WTC11 (cell line): ENCODE results near the gene PPP1R18. TPM values are rescaled to one million over a fixed set of nuclear protein-coding genes. Genes with fewer than 3 reads are reported as not detected.

Source experiments
- ATAC-seq: fragments of 200-7000 bp; cut with Tn5 transposase; 2 replicates; pipeline ENCODE4 v1.10.0; 2021; ENCODE audit warnings: mild to moderate bottlenecking, moderate library complexity
- CTCF ChIA-PET: fragments of 300-600 bp; sonication (Branson Sonifier 250); formaldehyde crosslinking; loops from one replicate; lab custom pipeline; 2021; ENCODE audit warnings: antibody characterized with exemption; lab: Charles Lee
- POLR2A ChIA-PET: fragments of 350-600 bp; sonication (Branson Sonifier 250); formaldehyde crosslinking; loops from one replicate; lab custom pipeline; 2021; ENCODE audit warnings: antibody characterized with exemption; lab: Charles Lee
- DNase-seq: peaks from one replicate; pipeline ENCODE4 v3.0.0; 2021; ENCODE audit warnings: low spot score
- H3K27ac Mint-ChIP-seq: 2 replicates; pipeline ENCODE4 v1.8.0; 2021; ENCODE audit warnings: mixed read lengths
- H3K27me3 Mint-ChIP-seq: 2 replicates; pipeline ENCODE4 v1.8.0; 2021; ENCODE audit warnings: low read depth, mild to moderate bottlenecking, moderate library complexity, mixed read lengths
- H3K36me3 Mint-ChIP-seq: 2 replicates; pipeline ENCODE4 v1.8.0; 2021; ENCODE audit warnings: mixed read lengths
- H3K4me1 Mint-ChIP-seq: 2 replicates; pipeline ENCODE4 v1.8.0; 2022; ENCODE audit warnings: mixed read lengths
- H3K4me3 Mint-ChIP-seq: 2 replicates; pipeline ENCODE4 v1.8.0; 2021; ENCODE audit warnings: mild to moderate bottlenecking, moderate library complexity, mixed read lengths
- H3K9me3 Mint-ChIP-seq: 2 replicates; pipeline ENCODE4 v1.8.0; 2021; ENCODE audit warnings: mixed read lengths
- CBFB ChIP-seq: sonication (generic); formaldehyde crosslinking; IDR thresholded peaks from 2 replicates; pipeline ENCODE4 v1.8.1; 2022; ENCODE audit warnings: mild to moderate bottlenecking, low read depth, missing genetic modification reagents
- EMX1 ChIP-seq: fragments of 250-450 bp; sonication (Bioruptor Pico); IDR thresholded peaks from 2 replicates; pipeline ENCODE4 v1.8.0; 2021; ENCODE audit warnings: mild to moderate bottlenecking
- ESRRA ChIP-seq: sonication (generic); formaldehyde crosslinking; IDR thresholded peaks from 2 replicates; pipeline ENCODE4 v1.8.1; 2022; ENCODE audit warnings: mild to moderate bottlenecking, missing genetic modification reagents, borderline replicate concordance
- FOXP1 ChIP-seq: sonication (generic); formaldehyde crosslinking; IDR thresholded peaks from 2 replicates; pipeline ENCODE4 v1.8.0; 2022; ENCODE audit warnings: missing genetic modification reagents, mild to moderate bottlenecking, moderate library complexity, borderline replicate concordance
- MYBL2 ChIP-seq: sonication (generic); formaldehyde crosslinking; IDR thresholded peaks from 2 replicates; pipeline ENCODE4 v1.8.1; 2023; ENCODE audit warnings: mild to moderate bottlenecking, moderate library complexity, missing genetic modification reagents
- NR1H2 ChIP-seq: sonication (generic); formaldehyde crosslinking; IDR thresholded peaks from 2 replicates; pipeline ENCODE4 v1.9.0; 2021; ENCODE audit warnings: mild to moderate bottlenecking, moderate library complexity, missing genetic modification reagents
- NR3C1 ChIP-seq: sonication (generic); formaldehyde crosslinking; conservative IDR thresholded peaks from 2 replicates; pipeline ENCODE4 v1.8.1; 2023; ENCODE audit warnings: low read depth, mild to moderate bottlenecking, missing genetic modification reagents
- RORB ChIP-seq: fragments of 250-450 bp; sonication (Bioruptor Pico); IDR thresholded peaks from 2 replicates; pipeline ENCODE4 v1.9.0; 2021; ENCODE audit warnings: mild to moderate bottlenecking
- SMAD3 ChIP-seq: sonication (generic); formaldehyde crosslinking; IDR thresholded peaks from 2 replicates; pipeline ENCODE4 v1.8.0; 2022; ENCODE audit warnings: missing genetic modification reagents, mild to moderate bottlenecking, borderline replicate concordance
- TP53 ChIP-seq: sonication (generic); formaldehyde crosslinking; IDR thresholded peaks from 2 replicates; pipeline ENCODE4 v1.8.1; 2023; ENCODE audit warnings: mild to moderate bottlenecking, missing genetic modification reagents
- ZNF121 ChIP-seq: sonication (generic); formaldehyde crosslinking; IDR thresholded peaks from 2 replicates; pipeline ENCODE4 v1.8.0; 2023; ENCODE audit warnings: missing genetic modification reagents
- ZNF281 ChIP-seq: sonication (generic); formaldehyde crosslinking; IDR thresholded peaks from 2 replicates; pipeline ENCODE4 v1.8.0; 2023; ENCODE audit warnings: mild to moderate bottlenecking, missing genetic modification reagents
- ZNF416 ChIP-seq: fragments of 250-450 bp; sonication (Bioruptor Pico); IDR thresholded peaks from 2 replicates; pipeline ENCODE4 v1.9.0; 2021; ENCODE audit warnings: mild to moderate bottlenecking, inconsistent platforms
- total RNA-seq: library from RNA; stranded (reverse); gene quantifications from 3 replicates; pipeline ENCODE4 v1.2.3, GENCODE V29; 2021
- TF ChIP-seq, protein P1 (sequence below): sonication (generic); formaldehyde crosslinking; IDR thresholded peaks from 2 replicates; pipeline ENCODE4 v1.8.1; 2023; ENCODE audit warnings: mild to moderate bottlenecking, missing genetic modification reagents, moderate library complexity
- TF ChIP-seq, protein P2 (sequence below): sonication (generic); formaldehyde crosslinking; IDR thresholded peaks from 2 replicates; pipeline ENCODE4 v1.8.0; 2022; ENCODE audit warnings: mild to moderate bottlenecking, missing genetic modification reagents
- TF ChIP-seq, protein P3 (sequence below): fragments of 250-450 bp; sonication (Bioruptor Pico); IDR thresholded peaks from 2 replicates; pipeline ENCODE4 v1.9.0; 2021; ENCODE audit warnings: mild to moderate bottlenecking, borderline replicate concordance
- TF ChIP-seq, protein P4 (sequence below): sonication (generic); formaldehyde crosslinking; IDR thresholded peaks from 2 replicates; pipeline ENCODE4 v1.8.1; 2023; ENCODE audit warnings: mild to moderate bottlenecking, missing genetic modification reagents, borderline replicate concordance

PPP1R18 gene
- total RNA-seq, 1 experiment from 2014 or later, result 36.5 TPM

GRCh38 chr6:30711758-30712380 lies 25.4 kb upstream of the PPP1R18 start:
- H3K9me3 Mint-ChIP-seq, result no peaks in the 10 kb centered on the region
- no peaks in the 10 kb centered on the region for H3K27me3 Mint-ChIP-seq
- CTCF ChIA-PET, result no interaction called here
- no peak overlapping the region for H3K4me3 Mint-ChIP-seq
- H3K36me3 Mint-ChIP-seq, result peaks cover 74% of the 10 kb centered on the region
- H3K27ac Mint-ChIP-seq, result no peak overlapping the region
- no peak for TF ChIP-seq EMX1 (CRISPR knock-in tag)
- TF ChIP-seq ZNF281 (CRISPR knock-in tag), result no peak
- no peak for TF ChIP-seq ESRRA (CRISPR knock-in tag)
- TF ChIP-seq NR1H2 (CRISPR knock-in tag), result no peak
- no peak for TF ChIP-seq ZNF121 (CRISPR knock-in tag)
- TF ChIP-seq, protein P1, sequence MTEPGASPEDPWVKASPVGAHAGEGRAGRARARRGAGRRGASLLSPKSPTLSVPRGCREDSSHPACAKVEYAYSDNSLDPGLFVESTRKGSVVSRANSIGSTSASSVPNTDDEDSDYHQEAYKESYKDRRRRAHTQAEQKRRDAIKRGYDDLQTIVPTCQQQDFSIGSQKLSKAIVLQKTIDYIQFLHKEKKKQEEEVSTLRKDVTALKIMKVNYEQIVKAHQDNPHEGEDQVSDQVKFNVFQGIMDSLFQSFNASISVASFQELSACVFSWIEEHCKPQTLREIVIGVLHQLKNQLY (CRISPR knock-in tag), result no peak
- no peak for TF ChIP-seq ZNF416 (CRISPR knock-in tag)
- no peak for TF ChIP-seq RORB
- TF ChIP-seq FOXP1 (CRISPR knock-in tag), result no peak
- TF ChIP-seq NR3C1 (CRISPR knock-in tag), result no peak
- TF ChIP-seq, protein P2, sequence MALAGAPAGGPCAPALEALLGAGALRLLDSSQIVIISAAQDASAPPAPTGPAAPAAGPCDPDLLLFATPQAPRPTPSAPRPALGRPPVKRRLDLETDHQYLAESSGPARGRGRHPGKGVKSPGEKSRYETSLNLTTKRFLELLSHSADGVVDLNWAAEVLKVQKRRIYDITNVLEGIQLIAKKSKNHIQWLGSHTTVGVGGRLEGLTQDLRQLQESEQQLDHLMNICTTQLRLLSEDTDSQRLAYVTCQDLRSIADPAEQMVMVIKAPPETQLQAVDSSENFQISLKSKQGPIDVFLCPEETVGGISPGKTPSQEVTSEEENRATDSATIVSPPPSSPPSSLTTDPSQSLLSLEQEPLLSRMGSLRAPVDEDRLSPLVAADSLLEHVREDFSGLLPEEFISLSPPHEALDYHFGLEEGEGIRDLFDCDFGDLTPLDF (CRISPR knock-in tag), result no peak
- no peak for TF ChIP-seq SMAD3 (CRISPR knock-in tag)
- TF ChIP-seq MYBL2 (CRISPR knock-in tag), result no peak
- TF ChIP-seq, protein P3, sequence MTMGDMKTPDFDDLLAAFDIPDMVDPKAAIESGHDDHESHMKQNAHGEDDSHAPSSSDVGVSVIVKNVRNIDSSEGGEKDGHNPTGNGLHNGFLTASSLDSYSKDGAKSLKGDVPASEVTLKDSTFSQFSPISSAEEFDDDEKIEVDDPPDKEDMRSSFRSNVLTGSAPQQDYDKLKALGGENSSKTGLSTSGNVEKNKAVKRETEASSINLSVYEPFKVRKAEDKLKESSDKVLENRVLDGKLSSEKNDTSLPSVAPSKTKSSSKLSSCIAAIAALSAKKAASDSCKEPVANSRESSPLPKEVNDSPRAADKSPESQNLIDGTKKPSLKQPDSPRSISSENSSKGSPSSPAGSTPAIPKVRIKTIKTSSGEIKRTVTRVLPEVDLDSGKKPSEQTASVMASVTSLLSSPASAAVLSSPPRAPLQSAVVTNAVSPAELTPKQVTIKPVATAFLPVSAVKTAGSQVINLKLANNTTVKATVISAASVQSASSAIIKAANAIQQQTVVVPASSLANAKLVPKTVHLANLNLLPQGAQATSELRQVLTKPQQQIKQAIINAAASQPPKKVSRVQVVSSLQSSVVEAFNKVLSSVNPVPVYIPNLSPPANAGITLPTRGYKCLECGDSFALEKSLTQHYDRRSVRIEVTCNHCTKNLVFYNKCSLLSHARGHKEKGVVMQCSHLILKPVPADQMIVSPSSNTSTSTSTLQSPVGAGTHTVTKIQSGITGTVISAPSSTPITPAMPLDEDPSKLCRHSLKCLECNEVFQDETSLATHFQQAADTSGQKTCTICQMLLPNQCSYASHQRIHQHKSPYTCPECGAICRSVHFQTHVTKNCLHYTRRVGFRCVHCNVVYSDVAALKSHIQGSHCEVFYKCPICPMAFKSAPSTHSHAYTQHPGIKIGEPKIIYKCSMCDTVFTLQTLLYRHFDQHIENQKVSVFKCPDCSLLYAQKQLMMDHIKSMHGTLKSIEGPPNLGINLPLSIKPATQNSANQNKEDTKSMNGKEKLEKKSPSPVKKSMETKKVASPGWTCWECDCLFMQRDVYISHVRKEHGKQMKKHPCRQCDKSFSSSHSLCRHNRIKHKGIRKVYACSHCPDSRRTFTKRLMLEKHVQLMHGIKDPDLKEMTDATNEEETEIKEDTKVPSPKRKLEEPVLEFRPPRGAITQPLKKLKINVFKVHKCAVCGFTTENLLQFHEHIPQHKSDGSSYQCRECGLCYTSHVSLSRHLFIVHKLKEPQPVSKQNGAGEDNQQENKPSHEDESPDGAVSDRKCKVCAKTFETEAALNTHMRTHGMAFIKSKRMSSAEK, result no peak
- TF ChIP-seq, protein P4, sequence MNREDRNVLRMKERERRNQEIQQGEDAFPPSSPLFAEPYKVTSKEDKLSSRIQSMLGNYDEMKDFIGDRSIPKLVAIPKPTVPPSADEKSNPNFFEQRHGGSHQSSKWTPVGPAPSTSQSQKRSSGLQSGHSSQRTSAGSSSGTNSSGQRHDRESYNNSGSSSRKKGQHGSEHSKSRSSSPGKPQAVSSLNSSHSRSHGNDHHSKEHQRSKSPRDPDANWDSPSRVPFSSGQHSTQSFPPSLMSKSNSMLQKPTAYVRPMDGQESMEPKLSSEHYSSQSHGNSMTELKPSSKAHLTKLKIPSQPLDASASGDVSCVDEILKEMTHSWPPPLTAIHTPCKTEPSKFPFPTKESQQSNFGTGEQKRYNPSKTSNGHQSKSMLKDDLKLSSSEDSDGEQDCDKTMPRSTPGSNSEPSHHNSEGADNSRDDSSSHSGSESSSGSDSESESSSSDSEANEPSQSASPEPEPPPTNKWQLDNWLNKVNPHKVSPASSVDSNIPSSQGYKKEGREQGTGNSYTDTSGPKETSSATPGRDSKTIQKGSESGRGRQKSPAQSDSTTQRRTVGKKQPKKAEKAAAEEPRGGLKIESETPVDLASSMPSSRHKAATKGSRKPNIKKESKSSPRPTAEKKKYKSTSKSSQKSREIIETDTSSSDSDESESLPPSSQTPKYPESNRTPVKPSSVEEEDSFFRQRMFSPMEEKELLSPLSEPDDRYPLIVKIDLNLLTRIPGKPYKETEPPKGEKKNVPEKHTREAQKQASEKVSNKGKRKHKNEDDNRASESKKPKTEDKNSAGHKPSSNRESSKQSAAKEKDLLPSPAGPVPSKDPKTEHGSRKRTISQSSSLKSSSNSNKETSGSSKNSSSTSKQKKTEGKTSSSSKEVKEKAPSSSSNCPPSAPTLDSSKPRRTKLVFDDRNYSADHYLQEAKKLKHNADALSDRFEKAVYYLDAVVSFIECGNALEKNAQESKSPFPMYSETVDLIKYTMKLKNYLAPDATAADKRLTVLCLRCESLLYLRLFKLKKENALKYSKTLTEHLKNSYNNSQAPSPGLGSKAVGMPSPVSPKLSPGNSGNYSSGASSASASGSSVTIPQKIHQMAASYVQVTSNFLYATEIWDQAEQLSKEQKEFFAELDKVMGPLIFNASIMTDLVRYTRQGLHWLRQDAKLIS (CRISPR knock-in tag), result no peak
- no peak for TF ChIP-seq TP53 (CRISPR knock-in tag)
- TF ChIP-seq CBFB, result no peak
- TF ChIP-seq, all 79 proteins: peak for 0
- ATAC-seq, result no peak
- POLR2A ChIA-PET, result interaction anchor here (1.2 to 1.3 kb wide), 2 partner anchors 8 to 24 kb away, joined by 3 to 4 read pairs; no protein-coding TSS in a partner anchor
- peaks cover 22% of the 10 kb centered on the region for H3K4me1 Mint-ChIP-seq
- no peak for DNase-seq
